ENCODE measurements around the gene EVL.
"Not testable (repeated sequence)": the region's sequence is repeated elsewhere in the genome, so short reads cannot be mapped to it uniquely, and the experiment has no call there.

EVL gene

DNA sequence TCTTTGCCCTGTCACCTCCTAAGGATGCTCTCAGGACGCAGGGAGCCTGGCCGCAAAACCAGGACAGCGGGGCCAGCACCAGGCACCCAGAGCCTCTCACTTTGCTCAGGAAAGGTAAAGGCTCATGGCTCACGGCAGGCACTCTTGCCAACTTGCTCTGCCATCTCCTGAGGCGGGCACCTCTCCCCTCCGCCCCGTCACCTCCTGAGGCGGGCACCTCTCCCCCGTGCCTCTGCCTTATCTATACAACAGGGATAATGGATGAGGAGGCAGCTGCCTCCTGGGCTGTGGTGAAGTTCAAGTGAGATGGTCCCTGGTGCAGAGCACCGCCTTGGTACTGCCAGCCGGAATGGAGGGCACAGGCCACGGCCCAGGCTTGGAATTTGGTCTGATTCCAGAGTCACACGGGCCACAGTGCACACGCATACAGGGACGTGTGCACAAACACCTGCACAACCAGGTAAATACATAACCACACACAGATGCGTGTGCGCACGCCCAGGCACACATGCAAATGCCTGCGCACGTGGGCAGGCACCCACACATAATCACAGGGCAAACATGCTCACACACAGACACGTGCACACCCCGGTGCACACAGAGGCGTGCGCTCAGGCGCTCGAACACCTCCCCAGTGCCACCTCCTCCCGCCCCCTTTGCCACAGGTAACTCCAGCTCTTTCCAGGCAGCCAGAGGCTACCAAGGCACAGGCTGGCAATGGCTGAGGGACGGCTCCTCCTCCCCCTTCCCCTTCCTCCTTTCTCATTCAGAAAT is 82.7 kb downstream of the EVL start:
- no peak for DNase-seq (ENCODE audit: low read depth)

DNA sequence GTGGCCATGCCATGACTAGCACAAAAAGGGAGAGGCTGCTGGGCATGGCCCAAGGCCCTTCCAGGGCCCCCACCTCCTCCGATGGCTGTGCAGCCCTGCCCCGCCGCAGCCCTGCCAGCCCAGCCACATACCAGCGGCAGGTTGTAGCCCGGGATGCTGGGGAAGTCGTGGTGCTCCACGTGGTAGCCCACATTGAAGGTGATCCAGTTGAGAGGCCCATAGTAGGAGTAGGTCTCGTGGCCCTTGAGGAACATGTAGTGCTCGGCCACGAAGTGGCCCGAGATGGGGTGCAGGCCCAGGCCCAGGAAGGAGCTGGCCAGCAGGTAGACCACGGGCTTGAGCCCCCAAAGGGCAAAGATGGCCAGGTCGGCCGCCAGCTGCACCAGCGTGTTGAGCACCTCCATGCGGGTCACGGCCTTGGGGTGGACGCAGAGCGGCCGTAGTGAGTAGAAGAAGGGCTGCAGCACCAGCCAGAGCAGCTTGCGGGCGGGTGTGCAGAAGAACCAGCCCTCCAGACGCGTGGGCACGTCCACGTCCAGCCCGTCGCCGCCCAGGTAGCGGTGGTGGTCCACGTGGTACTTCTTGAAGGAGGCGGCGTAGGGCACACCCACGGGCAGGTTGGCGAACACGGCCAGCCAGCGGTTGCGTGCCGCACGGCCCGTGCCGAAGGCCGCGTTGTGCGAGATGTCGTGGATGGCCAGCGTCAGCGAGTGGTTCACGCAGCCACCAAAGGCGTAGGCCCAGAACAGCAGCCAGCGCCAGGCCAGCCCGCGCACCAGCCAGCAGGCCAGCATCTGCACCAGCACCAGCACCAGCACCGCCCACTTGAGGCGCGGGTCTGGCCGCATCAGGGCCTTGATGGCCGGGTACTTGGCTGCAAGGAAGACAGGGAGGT is 83.9 kb downstream of the EVL start:
- DNase-seq (ENCODE audit: low read depth): no peak

DNA sequence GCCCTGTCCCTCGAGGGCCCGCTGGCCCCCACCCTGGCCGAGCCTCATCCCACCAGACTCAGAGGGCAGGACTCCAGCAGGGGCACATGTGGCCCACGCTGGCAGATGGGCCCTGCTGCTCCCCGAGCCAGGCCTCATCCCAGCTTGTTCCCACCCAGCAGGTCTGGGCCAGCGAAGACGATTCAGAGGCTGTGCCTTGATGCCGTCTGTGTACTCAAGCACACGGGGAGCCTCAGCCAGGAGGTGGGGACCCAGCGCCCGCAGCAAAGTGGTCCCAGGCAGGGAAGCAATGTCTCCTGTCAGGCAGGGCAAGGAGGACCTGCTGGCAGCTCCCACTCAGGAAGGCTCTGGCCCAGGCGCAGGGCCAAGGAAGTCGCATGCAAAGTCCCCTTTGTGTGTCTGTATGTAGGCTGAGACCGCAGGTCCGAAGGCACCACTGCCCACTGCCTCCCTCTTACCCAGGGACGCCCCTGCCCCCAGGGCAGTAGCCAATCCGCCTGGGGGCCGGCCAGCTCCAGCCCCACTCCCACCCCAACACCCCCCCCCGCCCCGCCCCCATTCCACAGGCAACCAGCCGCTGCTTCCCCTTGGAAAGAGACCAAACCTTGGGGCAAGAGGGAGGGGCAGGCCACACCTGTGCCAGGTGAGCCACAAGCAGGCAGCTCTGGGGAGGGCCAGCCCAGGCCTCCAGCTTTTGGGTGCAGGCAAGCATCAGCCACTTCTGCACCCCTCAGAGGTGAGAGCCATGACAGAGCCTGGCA is 84.8 kb downstream of the EVL start:
- DNase-seq (ENCODE audit: low read depth): no peak

DNA sequence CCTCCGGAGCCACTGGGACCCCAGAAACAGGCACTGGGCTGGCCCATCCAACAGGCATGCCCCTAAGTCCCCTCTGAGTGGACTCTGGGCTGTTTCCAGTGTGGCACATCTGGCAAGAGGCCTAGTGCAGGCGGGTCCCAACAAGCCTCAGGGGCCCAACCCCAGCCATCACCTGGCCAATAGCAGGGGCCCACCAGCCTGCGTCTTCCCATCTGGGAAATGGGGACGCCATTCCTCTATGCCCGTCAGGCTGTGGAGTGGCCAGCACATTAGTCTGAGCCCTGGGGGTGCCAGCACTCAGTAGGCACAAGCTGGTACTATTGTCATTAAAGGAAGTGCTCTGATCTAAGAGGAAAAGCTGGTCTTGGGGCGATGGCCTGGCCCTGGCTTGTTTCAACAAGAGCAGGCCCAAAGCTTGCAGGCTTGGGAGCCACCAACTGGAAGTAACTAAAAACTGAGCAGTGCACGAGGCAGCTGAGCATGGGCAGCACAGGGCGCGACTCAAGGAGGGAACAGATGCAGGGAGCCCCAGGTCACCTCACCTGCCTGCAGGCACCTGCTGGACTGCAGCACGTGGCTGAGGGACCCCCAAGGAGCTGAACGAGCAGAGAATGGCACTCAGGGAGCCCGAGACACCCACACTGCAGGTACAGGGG is 85.8 kb downstream of the EVL start:
- DNase-seq (ENCODE audit: low read depth): no peak

DNA sequence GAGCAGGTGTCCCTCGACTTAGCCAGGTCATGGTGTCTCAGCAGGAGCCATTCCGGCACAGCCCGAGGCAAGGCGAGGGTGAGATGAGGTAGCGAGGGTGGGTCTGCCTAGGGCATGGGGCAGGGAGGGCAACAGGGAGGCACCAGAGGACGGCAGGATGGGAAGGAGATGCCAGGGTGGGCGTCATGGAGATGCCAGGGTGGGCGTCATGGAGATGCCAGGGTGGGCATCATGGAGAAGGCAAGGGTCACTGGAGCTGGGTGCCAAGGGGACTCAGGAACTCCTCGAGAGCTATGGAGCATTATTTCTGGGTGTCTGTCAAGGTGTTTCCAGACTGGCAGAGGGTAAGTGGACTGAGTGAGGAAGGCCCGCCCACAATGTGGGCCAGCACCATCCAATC is 86.9 kb downstream of the EVL start:
- no peak for DNase-seq (ENCODE audit: low read depth)

DNA sequence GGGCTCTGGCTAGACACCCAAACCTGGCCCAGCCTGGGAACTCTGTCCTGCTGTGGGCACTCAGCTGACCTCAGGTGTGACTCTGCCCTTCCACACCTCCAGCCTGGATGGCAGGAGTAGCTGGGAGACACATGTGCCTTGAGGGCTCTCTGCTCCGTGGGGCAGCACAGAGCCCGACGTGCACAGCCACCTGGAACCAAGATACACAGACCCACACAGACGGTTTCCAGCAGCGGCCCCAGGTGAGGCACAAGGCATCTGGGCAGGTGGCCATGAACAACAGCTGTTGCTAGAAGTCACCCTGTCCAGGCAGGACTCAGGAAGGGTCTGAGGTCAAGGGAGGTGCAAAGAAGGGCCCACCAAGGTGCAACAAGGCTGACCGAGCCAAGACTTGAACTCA is 88.3 kb downstream of the EVL start:
- DNase-seq (ENCODE audit: low read depth): no peak

DNA sequence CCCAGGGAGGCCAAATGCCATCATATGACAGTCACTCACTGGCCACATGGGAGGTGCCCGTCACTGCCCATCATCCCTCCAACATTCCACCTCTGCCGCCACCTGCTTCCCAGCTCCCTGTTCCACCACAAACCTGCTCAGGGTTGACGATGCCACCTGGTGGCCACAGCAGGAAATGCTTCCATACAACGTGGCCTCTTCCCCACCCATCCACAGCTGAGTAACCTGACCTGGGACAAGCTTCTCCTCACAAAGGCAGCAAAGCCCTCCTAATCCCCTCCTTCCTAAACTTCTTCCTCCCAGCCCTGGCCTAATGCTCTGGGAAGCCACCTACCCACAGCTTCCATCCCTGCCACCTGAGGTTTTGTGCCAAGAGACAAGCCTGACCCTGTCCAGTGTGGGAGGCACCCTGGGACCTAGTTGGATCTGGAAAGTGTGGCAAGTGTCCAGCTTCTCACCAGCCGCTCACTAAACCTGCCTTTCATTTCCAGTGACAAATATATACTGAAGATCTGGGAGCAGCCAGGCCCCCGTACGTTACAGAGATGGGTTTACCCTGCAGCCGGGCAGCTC is 89.9 kb downstream of the EVL start:
- no peak for DNase-seq (ENCODE audit: low read depth)

DNA sequence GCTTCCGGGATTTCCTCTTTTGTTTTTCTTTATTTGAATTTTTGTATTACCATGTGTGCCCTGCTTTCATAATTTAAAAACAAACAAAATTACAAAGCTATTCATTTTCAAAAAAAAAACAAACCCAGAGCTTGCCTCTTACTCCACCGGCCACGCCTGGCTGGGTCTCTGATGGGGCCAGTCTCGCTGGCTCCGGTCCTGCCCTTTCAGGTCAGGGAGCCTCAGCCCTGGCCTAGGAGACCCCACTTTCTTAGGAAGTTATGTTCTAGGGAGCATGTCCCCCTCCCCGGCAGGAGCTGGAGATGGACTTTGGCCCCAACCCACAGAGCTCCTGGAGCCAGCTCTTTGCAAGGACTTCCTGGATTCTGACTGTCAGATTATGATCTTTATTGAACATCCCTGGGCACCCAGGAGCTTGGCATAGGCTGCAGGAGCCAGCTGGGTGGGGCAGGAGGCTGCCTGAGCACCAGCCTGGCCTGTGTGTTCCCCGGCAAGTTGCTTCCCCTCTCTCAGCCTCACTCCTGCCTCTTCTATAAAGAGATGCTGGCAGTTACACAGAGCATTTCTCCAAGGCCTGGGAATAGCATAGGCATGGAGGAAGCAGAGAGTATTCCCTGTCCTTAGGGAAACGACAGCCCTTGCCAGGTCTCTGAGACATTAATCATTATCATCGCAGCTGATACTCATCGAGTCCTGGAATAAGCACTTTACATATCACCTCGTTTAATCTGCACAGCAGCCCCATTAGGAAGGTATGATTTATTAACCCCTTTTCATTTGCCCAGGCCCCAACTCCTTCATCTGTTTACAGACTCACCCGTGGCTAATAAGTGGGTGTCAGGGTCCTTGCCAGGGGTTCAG is 90.8 kb downstream of the EVL start:
- DNase-seq (ENCODE audit: low read depth): no peak

DNA sequence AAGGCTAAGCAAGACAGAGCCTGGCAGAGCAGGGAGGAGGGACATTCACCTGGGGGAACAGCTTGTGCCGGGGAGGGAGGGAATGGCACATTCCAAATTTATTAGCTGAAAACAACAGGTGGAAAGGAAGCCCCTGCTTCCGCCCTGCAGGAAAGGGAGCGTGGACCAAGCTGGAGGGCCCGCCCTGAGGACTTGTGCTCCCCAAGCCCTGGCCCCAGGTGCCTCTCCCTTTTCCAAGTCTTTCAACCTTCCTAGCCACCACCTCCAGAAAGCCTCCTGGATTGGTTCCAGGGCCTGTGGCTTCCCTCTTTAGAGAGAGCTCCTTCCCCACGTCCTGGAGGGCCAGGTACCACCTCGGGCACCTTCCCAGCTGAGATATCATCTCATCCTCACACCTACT is 91.6 kb downstream of the EVL start:
- DNase-seq (ENCODE audit: low read depth): no peak

DNA sequence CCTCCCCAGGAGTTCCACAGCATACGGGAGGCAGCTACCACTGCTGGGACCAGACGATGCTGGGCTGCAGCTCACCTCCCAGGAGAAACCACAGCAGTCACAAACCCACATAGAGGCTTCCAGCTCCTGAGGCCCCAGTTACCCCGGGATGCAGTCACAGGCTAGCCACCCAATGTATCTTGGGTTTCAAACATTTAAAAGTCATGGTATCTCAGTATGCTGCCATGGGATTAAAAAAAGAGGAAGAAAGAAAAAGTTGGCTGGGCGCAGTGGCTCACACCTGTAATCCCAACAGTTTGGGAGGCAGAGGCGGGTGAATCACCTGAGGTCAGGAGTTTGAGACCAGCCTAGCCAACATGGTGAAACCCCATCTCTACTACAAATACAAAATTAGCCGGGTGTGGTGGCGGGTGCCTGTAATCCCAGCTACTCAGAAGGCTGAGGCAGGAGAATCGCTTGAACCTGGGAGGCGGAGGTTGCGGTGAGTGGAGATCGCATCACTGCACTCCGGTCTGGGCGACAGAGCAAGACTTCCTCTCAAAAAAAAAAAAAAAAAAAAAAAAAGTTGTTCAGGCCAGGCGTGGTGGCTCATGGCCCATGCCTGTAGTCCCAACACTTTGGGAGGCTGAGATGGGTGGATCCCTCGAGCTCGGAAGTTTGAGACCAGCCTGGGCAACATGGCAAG is 92.5 kb downstream of the EVL start:
- not testable (repeated sequence) for DNase-seq (ENCODE audit: low read depth)

DNA sequence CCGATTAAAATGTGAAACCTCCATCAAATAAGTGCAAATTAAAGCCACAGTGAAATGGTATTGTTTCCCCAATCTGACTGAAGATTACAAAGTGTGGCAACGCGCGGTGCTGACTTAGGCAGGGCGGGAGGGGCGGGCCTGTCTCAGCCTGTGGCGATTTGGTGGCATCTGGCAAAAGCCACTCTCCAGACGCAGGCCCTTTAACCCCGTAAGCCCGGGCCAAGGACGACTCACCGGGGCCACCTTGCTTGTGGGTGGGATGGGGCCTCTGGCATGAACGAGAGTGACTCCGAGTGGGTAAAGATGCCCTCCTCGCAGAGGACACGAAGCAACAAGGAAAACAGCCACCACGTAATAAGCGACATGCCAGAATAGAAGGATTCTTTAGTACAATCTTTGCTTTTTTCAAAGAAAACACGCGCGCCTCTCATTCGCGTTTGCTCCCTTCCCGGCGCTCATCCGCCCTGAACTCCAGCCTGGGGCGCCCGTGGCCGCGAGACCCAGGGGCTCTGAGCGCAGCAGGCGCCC is 93.4 kb downstream of the EVL start:
- DNase-seq (ENCODE audit: low read depth): no peak

DNA sequence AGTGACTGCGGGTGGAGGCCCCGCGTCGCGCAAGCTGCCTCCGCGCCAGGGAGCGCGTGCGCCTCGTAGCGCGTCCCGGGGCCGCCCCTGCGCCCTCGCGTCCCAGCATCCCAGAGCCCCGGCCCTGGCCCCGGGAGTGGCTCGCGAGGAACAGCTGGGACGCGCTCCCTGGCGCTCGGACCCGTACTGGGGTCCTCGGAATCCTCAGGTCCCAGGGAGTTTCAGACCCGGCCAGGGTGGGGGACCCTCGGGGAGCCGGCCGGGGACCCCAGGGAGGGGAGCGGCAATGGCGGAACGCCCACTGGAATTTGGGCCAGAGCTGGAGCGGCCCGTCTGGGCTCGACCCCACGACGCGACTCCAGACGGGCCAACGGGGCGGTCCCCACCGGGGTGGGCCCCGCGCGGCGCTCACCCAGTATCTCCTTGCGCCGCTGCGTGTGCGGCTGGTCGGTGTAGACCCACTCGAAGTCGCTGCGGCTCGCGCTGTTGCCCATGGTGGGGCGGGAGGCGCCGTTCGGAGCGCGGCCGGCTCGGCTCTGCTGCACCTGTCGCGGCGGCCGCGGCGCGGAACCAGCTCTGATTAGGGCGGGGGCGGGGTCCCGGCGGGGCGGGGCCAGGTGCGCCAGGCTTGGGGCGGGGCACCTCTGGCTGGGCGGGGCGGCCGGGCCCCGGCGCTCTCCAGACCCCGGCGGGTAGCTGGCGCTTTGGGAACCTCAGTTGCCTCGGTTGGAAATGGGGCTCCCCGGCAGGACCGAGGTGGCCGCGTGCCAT is 94.1 kb downstream of the EVL start, which contains the start of gene DEGS2:
Gene DEGS2 (minus strand): TSS at position 552 of the 771 bp plus-strand sequence. CDS start 58 bp downstream, at position 494.
- peak; percentile 41 for DNase-seq (ENCODE audit: low read depth)

DNA sequence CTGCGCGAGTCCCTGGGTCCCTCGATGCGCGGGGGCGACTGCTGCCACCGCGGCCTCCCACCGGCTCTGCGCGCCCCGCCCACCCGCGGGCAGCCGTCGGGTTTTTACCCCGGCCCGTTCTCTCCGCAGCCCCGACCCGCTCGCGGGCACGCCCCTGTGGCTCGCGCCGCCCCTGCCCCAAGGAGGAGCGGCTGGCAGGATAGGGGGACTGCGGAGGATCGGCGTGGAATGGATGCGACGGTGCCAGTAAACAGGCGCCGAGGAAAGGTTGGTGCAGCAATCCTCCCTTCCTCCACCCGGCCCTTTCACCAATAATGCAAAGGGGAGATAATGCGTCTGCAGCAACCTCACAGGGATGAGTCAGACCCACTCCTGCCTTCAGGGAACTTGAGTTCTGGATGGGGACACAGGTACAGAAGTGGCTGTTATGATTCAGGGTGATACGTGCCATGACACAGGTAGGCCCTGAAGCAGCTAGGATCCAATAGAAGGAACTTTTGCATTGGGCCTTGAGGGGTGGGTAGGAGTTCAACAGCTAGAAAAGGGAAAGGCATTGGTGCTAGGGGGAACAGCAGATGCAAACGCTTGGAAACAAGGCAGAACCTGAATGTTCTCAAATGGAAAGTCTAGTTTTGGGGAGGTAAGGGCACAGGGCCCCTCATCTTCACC is 94.8 kb downstream of the EVL start:
- no peak for DNase-seq (ENCODE audit: low read depth)

DNA sequence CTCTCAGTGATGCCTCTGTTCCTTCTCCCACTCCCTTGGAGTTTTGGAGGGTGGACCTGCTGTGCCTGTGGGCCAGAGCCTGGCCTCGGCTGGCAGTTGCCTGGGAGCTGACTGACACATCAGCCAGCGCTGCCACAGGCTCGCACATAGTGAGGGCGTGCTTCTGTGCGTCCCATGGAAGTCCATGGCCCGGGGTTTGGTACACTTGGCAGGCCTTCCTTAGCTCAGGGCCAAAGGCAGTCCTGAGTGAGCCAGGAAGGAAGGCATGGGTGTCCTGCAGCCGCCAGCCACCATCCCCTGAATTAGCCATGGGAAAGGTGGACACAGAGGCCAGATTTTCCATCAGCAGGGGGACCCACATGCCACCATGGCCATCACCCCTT is 95.3 kb downstream of the EVL start:
- no peak for DNase-seq (ENCODE audit: low read depth)

DNA sequence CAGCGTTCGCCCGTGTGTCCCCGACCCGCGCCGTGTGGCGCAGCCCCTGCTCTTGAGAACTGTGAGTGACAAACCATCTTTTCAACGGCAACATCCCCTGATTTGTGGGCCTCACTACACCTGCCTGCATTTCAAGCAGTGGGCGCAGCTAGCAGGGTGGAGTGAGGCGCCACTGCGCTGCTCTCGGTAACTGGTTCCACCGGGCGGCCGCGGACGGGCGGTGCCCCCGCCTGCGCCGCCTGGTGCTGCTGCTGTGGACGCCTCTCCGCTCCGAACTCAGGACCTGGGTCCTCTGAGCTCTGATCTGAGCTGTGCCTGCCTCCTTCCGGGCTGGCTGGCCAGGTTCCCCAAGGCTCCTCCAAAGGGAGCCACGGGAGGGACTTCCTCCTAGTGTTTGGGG is 100.2 kb downstream of the EVL start:
- no peak for DNase-seq (ENCODE audit: low read depth)

DNA sequence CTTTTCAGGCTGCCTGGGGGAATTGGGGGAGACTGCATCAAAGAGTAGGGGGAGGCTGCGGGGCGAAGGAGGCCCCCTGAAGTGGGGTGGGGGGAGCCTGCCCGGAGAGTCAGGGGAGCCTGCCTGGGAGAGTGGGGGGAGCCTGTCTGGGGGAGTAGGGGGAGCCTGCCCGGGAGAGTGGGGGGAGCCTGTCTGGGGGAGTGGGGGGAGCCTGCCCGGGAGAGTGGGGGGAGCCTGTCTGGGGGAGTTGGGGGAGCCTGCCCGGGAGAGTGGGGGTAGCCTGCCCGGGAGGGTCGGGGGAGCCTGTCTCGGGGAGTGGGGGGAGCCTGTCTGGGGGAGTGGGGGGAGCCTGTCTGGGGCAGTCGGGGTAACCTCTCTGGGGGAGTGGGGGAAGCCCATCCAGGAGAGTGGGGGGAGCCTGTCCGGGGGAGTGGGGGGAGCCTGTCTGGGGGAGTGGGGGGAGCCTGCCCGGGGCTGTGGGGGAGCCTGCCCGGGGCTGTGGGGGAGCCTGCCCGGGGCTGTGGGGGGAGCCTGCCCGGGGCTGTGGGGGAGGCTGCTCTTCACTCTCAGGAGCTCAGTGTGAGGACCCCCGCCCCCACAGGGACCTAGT is 100.7 kb downstream of the EVL start:
- DNase-seq (ENCODE audit: low read depth): no peak

DNA sequence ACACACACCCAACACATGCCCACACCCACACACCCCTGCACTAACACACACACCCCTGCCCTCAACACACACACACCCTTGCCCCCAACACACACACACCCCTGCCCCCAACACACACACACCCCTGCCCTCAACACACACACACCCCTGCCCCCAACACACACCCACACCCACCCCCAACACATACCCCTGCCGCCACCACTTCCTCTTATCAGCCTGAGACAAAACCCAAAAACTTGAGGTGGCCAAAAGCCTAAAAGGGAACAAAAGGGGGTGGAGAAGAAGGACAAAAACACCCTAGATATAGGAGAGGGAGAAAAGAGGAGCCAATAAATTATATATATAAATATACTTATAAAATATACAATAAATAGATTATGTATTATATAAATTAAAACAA is 103.3 kb downstream of the EVL start:
- DNase-seq (ENCODE audit: low read depth): no peak

DNA sequence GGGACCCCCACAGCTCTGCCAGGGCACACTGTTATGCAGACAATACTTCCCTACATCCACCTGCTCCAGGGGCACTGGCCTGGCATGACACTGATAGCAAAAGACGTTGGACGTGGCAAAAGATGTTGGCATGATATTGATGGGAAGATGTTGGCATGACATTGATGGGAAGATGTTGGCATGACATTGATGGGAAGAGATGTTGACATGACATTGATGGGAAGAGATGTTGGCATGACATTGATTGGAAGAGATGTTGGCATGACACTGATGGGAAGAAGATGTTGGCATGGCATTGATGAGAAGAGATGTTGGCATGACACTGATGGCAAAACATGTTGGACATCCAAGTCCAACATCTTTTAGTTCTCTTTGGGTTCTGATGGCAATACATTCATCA is 105.7 kb downstream of the EVL start:
- no peak for DNase-seq (ENCODE audit: low read depth)
